Keratinocyte (primary cell): ENCODE results near the gene SALL2.

ENCODE experiments used
- CTCF ChIP-seq, 3 experiments: IDR thresholded peaks in 1 of 3; conservative IDR thresholded peaks in 1 of 3; optimal IDR thresholded peaks in 1 of 3; 2 replicates in 2 of 3; 3 replicates in 1 of 3; pipeline versions ENCODE3 to v1.5.1; 2011; ENCODE audit warnings: low read length in 3 of 3, mild to moderate bottlenecking in 3 of 3, moderate library complexity in 2 of 3, control low read depth in 1 of 3, inconsistent platforms in 1 of 3; ENCODE audit not compliant: insufficient read depth in 2 of 3; ENCODE audit errors: extremely low read depth in 1 of 3
- EZH2 ChIP-seq: IDR thresholded peaks from one replicate; pipeline ENCODE4 v1.6.1; 2012; ENCODE audit warnings: inconsistent platforms, mild to moderate bottlenecking, low read length, moderate library complexity

- TF ChIP-seq CTCF (optimal IDR thresholded peaks at IDR 0.05 in 1 of 3, IDR thresholded peaks at IDR 0.05 in 1 of 3, conservative IDR thresholded peaks at IDR 0.05 in 1 of 3; ENCODE audit: extremely low read depth in 1 of 3, insufficient read depth in 2 of 3, low read length in 3 of 3) (no peak), EZH2 (no peak)
These were observed 4.6 kb downstream of the SALL2 start for GRCh38 chr14:21521501-21521900.
